Mucosa of rectum (tissue), 2 donors: ENCODE results near the gene RORB.
"Not testable (repeated sequence)": the region's sequence is repeated elsewhere in the genome, so short reads cannot be mapped to it uniquely, and the experiment has no call there.

Source experiments
- H3K27ac ChIP-seq, 2 donors: one replicate each; pipeline ENCODE4 v1.7.0; 2013; ENCODE audit warnings: inconsistent platforms in 2 of 2, low read depth in 2 of 2, low read length in 2 of 2
- H3K27me3 ChIP-seq, 2 donors: one replicate each; pipeline ENCODE4 v1.7.0; 2013; ENCODE audit warnings: low read length in 2 of 2; ENCODE audit not compliant: control insufficient read depth in 2 of 2, insufficient read depth in 2 of 2
- H3K36me3 ChIP-seq, 2 donors: one replicate each; pipeline ENCODE4 v1.7.0; 2013; ENCODE audit warnings: low read length in 2 of 2; ENCODE audit not compliant: control insufficient read depth in 2 of 2, insufficient read depth in 2 of 2
- H3K4me1 ChIP-seq, 2 donors: one replicate each; pipeline ENCODE4 v1.7.0; 2013; ENCODE audit warnings: low read length in 2 of 2, mild to moderate bottlenecking in 1 of 2; ENCODE audit not compliant: control insufficient read depth in 2 of 2, insufficient read depth in 2 of 2
- H3K4me3 ChIP-seq, 2 donors: one replicate each; pipeline ENCODE4 v1.7.0; 2013; ENCODE audit warnings: low read length in 2 of 2
- H3K9ac ChIP-seq, 2 donors: one replicate each; pipeline ENCODE4 v1.7.0; 2013; ENCODE audit warnings: low read length in 2 of 2, low read depth in 1 of 2, mild to moderate bottlenecking in 1 of 2
- H3K9me3 ChIP-seq, 2 donors: one replicate each; pipeline ENCODE4 v1.7.0; 2013; ENCODE audit warnings: low read length in 2 of 2; ENCODE audit not compliant: control insufficient read depth in 2 of 2
- donor health status: healthy.
- donor health status: Normal muscosa, but diverticular disease.

The RORB gene

GRCh38 chr9:74512416-74512815, 15.3 kb downstream of the RORB start:
- Histone ChIP-seq H3K4me1 (no peaks in the 10 kb centered on the region), H3K9me3 (no peaks in the 10 kb centered on the region), H3K36me3 (no peaks in the 10 kb centered on the region), H3K9ac (no peak overlapping the region), H3K4me3 (no peak overlapping the region), H3K27me3 (no peaks in the 10 kb centered on the region), H3K27ac (no peak overlapping the region)

GRCh38 chr9:74513221-74513620, 16.1 kb downstream of the RORB start:
- no peaks in the 10 kb centered on the region for H3K4me1 ChIP-seq
- H3K36me3 ChIP-seq: no peaks in the 10 kb centered on the region
- H3K4me3 ChIP-seq: no peak overlapping the region
- H3K9me3 ChIP-seq: no peaks in the 10 kb centered on the region
- no peak overlapping the region for H3K9ac ChIP-seq
- H3K27me3 ChIP-seq: no peaks in the 10 kb centered on the region
- H3K27ac ChIP-seq: no peak overlapping the region

GRCh38 chr9:74517188-74517587, 20.1 kb downstream of the RORB start:
- no peak overlapping the region for H3K9ac ChIP-seq
- H3K27ac ChIP-seq: no peak overlapping the region
- H3K9me3 ChIP-seq: no peaks in the 10 kb centered on the region
- H3K4me3 ChIP-seq: no peak overlapping the region
- H3K27me3 ChIP-seq: no peaks in the 10 kb centered on the region
- H3K4me1 ChIP-seq: no peaks in the 10 kb centered on the region
- no peaks in the 10 kb centered on the region for H3K36me3 ChIP-seq

- no peaks in the 10 kb centered on the region for H3K9me3 ChIP-seq
- no peak overlapping the region for H3K27ac ChIP-seq
- no peak overlapping the region for H3K4me3 ChIP-seq
- no peaks in the 10 kb centered on the region for H3K4me1 ChIP-seq
- H3K27me3 ChIP-seq: no peaks in the 10 kb centered on the region
- no peak overlapping the region for H3K9ac ChIP-seq
- no peaks in the 10 kb centered on the region for H3K36me3 ChIP-seq
Observed at GRCh38 chr9:74519419-74519818, 22.3 kb downstream of the RORB start.

- Histone ChIP-seq H3K27me3 (no peaks in the 10 kb centered on the region), H3K4me3 (no peak overlapping the region), H3K9me3 (no peaks in the 10 kb centered on the region), H3K36me3 (no peaks in the 10 kb centered on the region), H3K9ac (no peak overlapping the region), H3K4me1 (no peaks in the 10 kb centered on the region), H3K27ac (no peak overlapping the region)
Observed at GRCh38 chr9:74521009-74521408, 23.9 kb downstream of the RORB start.

- H3K4me1 ChIP-seq: no peaks in the 10 kb centered on the region
- no peak overlapping the region for H3K4me3 ChIP-seq
- no peaks in the 10 kb centered on the region for H3K9me3 ChIP-seq
- no peaks in the 10 kb centered on the region for H3K36me3 ChIP-seq
- no peaks in the 10 kb centered on the region for H3K27me3 ChIP-seq
- H3K27ac ChIP-seq: no peak overlapping the region
- no peak overlapping the region for H3K9ac ChIP-seq
Observed at GRCh38 chr9:74524289-74524688, 27.2 kb downstream of the RORB start.

- H3K36me3 ChIP-seq: no peaks in the 10 kb centered on the region
- no peak overlapping the region for H3K9ac ChIP-seq
- no peaks in the 10 kb centered on the region for H3K27me3 ChIP-seq
- no peak overlapping the region for H3K4me3 ChIP-seq
- no peaks in the 10 kb centered on the region for H3K9me3 ChIP-seq
- H3K4me1 ChIP-seq: no peaks in the 10 kb centered on the region
- no peak overlapping the region for H3K27ac ChIP-seq
Observed at GRCh38 chr9:74526215-74526614, 29.1 kb downstream of the RORB start.

- no peaks in the 10 kb centered on the region for H3K36me3 ChIP-seq
- no peak overlapping the region for H3K27ac ChIP-seq
- H3K9me3 ChIP-seq: no peaks in the 10 kb centered on the region
- H3K9ac ChIP-seq: no peak overlapping the region
- H3K4me3 ChIP-seq: no peak overlapping the region
- H3K4me1 ChIP-seq: no peaks in the 10 kb centered on the region
- H3K27me3 ChIP-seq: no peaks in the 10 kb centered on the region
Observed at GRCh38 chr9:74527718-74528117, 30.6 kb downstream of the RORB start.

- no peak overlapping the region for H3K9ac ChIP-seq
- no peaks in the 10 kb centered on the region for H3K36me3 ChIP-seq
- H3K9me3 ChIP-seq: no peaks in the 10 kb centered on the region
- H3K4me1 ChIP-seq: no peaks in the 10 kb centered on the region
- H3K27me3 ChIP-seq: no peaks in the 10 kb centered on the region
- no peak overlapping the region for H3K4me3 ChIP-seq
- no peak overlapping the region for H3K27ac ChIP-seq
Observed at GRCh38 chr9:74528207-74528606, 31.1 kb downstream of the RORB start.

- not testable (repeated sequence) for H3K9me3 ChIP-seq, H3K4me3 ChIP-seq, H3K27me3 ChIP-seq, H3K36me3 ChIP-seq, H3K9ac ChIP-seq, H3K27ac ChIP-seq, H3K4me1 ChIP-seq
Observed at GRCh38 chr9:74530458-74530857, 33.3 kb downstream of the RORB start.

- Histone ChIP-seq H3K27ac (no peak overlapping the region), H3K4me1 (no peaks in the 10 kb centered on the region), H3K9me3 (no peaks in the 10 kb centered on the region), H3K4me3 (no peak overlapping the region), H3K27me3 (no peaks in the 10 kb centered on the region), H3K9ac (no peak overlapping the region), H3K36me3 (no peaks in the 10 kb centered on the region)
Observed at GRCh38 chr9:74533253-74533652, 36.1 kb downstream of the RORB start.
